SK-N-SH treated with all-trans-retinoic acid at 6 μM for 48 hours (cell line): ENCODE measurements around the gene TMEM9B.

ENCODE experiments used
- ARNTL ChIP-seq: fragments of 450-650 bp; formaldehyde crosslinking; IDR thresholded peaks from 2 replicates; pipeline ENCODE4 v1.5.0; 2020; ENCODE audit warnings: low read depth, mild to moderate bottlenecking, moderate library complexity, borderline replicate concordance
- ESRRG ChIP-seq: fragments of 250-450 bp; sonication (Bioruptor Pico); IDR thresholded peaks from 2 replicates; pipeline ENCODE4 v1.6.1; 2021; ENCODE audit warnings: mild to moderate bottlenecking
- GLIS3 ChIP-seq: fragments of 250-450 bp; sonication (Bioruptor Pico); IDR thresholded peaks from 2 replicates; pipeline ENCODE4 v1.5.0; 2020; ENCODE audit warnings: mild to moderate bottlenecking, moderate library complexity
- TCF4 ChIP-seq: fragments of 250-450 bp; sonication (Bioruptor Pico); IDR thresholded peaks from 2 replicates; pipeline ENCODE4 v1.8.0; 2021; ENCODE audit warnings: mild to moderate bottlenecking, moderate library complexity, borderline replicate concordance
- TOX ChIP-seq: fragments of 250-450 bp; sonication (Bioruptor Pico); IDR thresholded peaks from 2 replicates; pipeline ENCODE4 v1.8.0; 2021; ENCODE audit warnings: mild to moderate bottlenecking, moderate library complexity, borderline replicate concordance
- TSHZ2 ChIP-seq: fragments of 250-450 bp; sonication (Bioruptor Pico); IDR thresholded peaks from 2 replicates; pipeline ENCODE4 v1.5.0; 2020; ENCODE audit warnings: mild to moderate bottlenecking, moderate library complexity
- ZFP3 ChIP-seq: fragments of 250-450 bp; sonication (Bioruptor Pico); IDR thresholded peaks from 2 replicates; pipeline ENCODE4 v1.5.0; 2020; ENCODE audit warnings: mild to moderate bottlenecking, moderate library complexity
- ZFP30 ChIP-seq: fragments of 450-650 bp; formaldehyde crosslinking; IDR thresholded peaks from 2 replicates; pipeline ENCODE4 v1.5.0; 2022; ENCODE audit warnings: mild to moderate bottlenecking, moderate library complexity
- ZNF565 ChIP-seq: fragments of 450-650 bp; formaldehyde crosslinking; conservative IDR thresholded peaks from 2 replicates; pipeline ENCODE4 v1.5.0; 2020; ENCODE audit warnings: low read depth, mild to moderate bottlenecking, moderate library complexity
- ZNF70 ChIP-seq: fragments of 450-650 bp; formaldehyde crosslinking; IDR thresholded peaks from 2 replicates; pipeline ENCODE4 v1.5.0; 2020; ENCODE audit warnings: mild to moderate bottlenecking, moderate library complexity
- ZNF8 ChIP-seq: fragments of 450-650 bp; formaldehyde crosslinking; IDR thresholded peaks from 2 replicates; pipeline ENCODE4 v1.5.0; 2020; ENCODE audit warnings: mild to moderate bottlenecking, moderate library complexity
- TF ChIP-seq, protein P1 (sequence below): fragments of 250-450 bp; sonication (Bioruptor Pico); IDR thresholded peaks from 2 replicates; pipeline ENCODE4 v1.8.0; 2020; ENCODE audit warnings: mild to moderate bottlenecking, moderate library complexity, borderline replicate concordance
- TF ChIP-seq, protein P2 (sequence below): fragments of 250-450 bp; sonication (Bioruptor Pico); IDR thresholded peaks from 2 replicates; pipeline ENCODE4 v1.8.0; 2021; ENCODE audit warnings: low read depth, mild to moderate bottlenecking, moderate library complexity, borderline replicate concordance

DNA sequence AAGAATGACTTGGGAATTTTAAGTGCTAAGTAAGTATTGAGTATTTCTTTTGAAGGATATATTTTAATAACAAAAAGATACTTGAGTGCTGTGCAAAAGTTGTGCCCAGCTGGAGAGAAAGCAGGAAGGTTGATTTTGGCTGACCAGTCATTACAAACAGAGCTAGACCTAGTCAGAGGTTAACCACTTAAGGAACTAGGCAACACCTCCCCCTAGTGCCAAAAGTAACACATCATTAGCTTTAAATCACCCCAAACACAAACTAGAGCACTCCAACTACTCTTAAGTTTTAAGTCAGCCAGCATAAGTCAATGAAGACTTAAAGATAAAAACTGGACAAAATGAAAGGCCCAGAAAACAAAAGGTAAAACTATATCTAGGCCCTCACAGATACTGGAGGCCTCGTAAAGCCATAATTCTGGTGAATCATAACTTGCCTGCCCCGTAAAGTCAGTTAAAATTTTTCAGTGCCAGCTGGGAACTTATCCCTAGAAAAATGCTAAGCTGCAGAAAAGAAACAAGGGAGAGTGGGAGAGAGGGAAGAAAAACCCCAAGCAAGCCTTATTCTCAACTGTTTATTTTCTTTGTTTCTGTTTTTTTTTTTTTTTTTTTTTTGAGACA, 4.6 kb downstream of the TMEM9B start:
- TF ChIP-seq ZNF8 (CRISPR knock-in tag) (no peak), TCF4 (no peak), ZFP3 (no peak), ESRRG (CRISPR knock-in tag) (no peak), TOX (no peak), GLIS3 (CRISPR knock-in tag) (no peak), TSHZ2 (CRISPR knock-in tag) (no peak), ZFP30 (CRISPR knock-in tag) (no peak), ZNF70 (CRISPR knock-in tag) (no peak), ARNTL (CRISPR knock-in tag) (no peak), ZNF565 (CRISPR knock-in tag) (no peak)
- TF ChIP-seq, protein P1, sequence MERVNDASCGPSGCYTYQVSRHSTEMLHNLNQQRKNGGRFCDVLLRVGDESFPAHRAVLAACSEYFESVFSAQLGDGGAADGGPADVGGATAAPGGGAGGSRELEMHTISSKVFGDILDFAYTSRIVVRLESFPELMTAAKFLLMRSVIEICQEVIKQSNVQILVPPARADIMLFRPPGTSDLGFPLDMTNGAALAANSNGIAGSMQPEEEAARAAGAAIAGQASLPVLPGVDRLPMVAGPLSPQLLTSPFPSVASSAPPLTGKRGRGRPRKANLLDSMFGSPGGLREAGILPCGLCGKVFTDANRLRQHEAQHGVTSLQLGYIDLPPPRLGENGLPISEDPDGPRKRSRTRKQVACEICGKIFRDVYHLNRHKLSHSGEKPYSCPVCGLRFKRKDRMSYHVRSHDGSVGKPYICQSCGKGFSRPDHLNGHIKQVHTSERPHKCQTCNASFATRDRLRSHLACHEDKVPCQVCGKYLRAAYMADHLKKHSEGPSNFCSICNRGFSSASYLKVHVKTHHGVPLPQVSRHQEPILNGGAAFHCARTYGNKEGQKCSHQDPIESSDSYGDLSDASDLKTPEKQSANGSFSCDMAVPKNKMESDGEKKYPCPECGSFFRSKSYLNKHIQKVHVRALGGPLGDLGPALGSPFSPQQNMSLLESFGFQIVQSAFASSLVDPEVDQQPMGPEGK = no peak
- TF ChIP-seq, protein P2, sequence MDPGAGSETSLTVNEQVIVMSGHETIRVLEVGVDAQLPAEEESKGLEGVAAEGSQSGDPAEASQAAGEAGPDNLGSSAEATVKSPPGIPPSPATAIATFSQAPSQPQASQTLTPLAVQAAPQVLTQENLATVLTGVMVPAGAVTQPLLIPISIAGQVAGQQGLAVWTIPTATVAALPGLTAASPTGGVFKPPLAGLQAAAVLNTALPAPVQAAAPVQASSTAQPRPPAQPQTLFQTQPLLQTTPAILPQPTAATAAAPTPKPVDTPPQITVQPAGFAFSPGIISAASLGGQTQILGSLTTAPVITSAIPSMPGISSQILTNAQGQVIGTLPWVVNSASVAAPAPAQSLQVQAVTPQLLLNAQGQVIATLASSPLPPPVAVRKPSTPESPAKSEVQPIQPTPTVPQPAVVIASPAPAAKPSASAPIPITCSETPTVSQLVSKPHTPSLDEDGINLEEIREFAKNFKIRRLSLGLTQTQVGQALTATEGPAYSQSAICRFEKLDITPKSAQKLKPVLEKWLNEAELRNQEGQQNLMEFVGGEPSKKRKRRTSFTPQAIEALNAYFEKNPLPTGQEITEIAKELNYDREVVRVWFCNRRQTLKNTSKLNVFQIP (CRISPR knock-in tag) = no peak
